Activated naive CD8-positive, alpha-beta T cell treated with anti-CD3 and anti-CD28 coated beads for 36 hours (primary cell): Measurements from ENCODE around the gene HEMGN. TPM values are rescaled to one million over a fixed set of nuclear protein-coding genes. Genes with fewer than 3 reads are reported as not detected.

Experiments
- DNase-seq: peaks from one replicate; pipeline ENCODE4 v3.0.0; 2021
- H3K27ac Mint-ChIP-seq: one replicate; pipeline ENCODE4 v1.8.0; 2022; ENCODE audit warnings: mild to moderate bottlenecking, moderate library complexity, mixed read lengths
- H3K27me3 Mint-ChIP-seq: one replicate; pipeline ENCODE4 v1.8.0; 2022; ENCODE audit warnings: mild to moderate bottlenecking, mixed read lengths
- H3K36me3 Mint-ChIP-seq: one replicate; pipeline ENCODE4 v1.8.0; 2021; ENCODE audit warnings: mild to moderate bottlenecking, mixed read lengths
- H3K4me1 Mint-ChIP-seq: one replicate; pipeline ENCODE4 v1.8.0; 2021; ENCODE audit warnings: mixed read lengths
- H3K4me3 Mint-ChIP-seq: one replicate; pipeline ENCODE4 v1.8.0; 2022; ENCODE audit warnings: mild to moderate bottlenecking, moderate library complexity, mixed read lengths
- H3K9me3 Mint-ChIP-seq: one replicate; pipeline ENCODE4 v1.8.0; 2022; ENCODE audit warnings: mixed read lengths
- total RNA-seq, 2 experiments: library from RNA; stranded (reverse); gene quantifications; one replicate each; pipeline ENCODE4 v1.2.3, GENCODE V29; 2021

The HEMGN gene
- total RNA-seq, 2 experiments from 2014 or later: 1.9 to 2.6 TPM

GRCh38 chr9:97904725-97905124, 33.2 kb downstream of the HEMGN start:
- peaks cover 29% of the 10 kb centered on the region for H3K36me3 Mint-ChIP-seq
- H3K4me3 Mint-ChIP-seq: peak overlapping the region; percentile 74
- DNase-seq: peak; percentile 50
- peaks cover 65% of the 10 kb centered on the region for H3K4me1 Mint-ChIP-seq
- peak overlapping the region; percentile 66 for H3K27ac Mint-ChIP-seq
- H3K27me3 Mint-ChIP-seq: no peaks in the 10 kb centered on the region
- H3K9me3 Mint-ChIP-seq: no peaks in the 10 kb centered on the region

- Mint-ChIP-seq H3K4me1 (peaks cover 59% of the 10 kb centered on the region), H3K4me3 (no peak overlapping the region), H3K9me3 (no peaks in the 10 kb centered on the region), H3K27me3 (no peaks in the 10 kb centered on the region), H3K36me3 (peaks cover 26% of the 10 kb centered on the region), H3K27ac (peak overlapping the region; percentile 42)
- no peak for DNase-seq
Measured at GRCh38 chr9:97903177-97903576, 34.8 kb downstream of the HEMGN start.

GRCh38 chr9:97900738-97901565, 37.0 kb downstream of the HEMGN start:
- Mint-ChIP-seq H3K9me3 (no peaks in the 10 kb centered on the region), H3K27me3 (no peaks in the 10 kb centered on the region), H3K36me3 (peaks cover 13% of the 10 kb centered on the region), H3K4me3 (no peak overlapping the region), H3K4me1 (peaks cover 44% of the 10 kb centered on the region), H3K27ac (no peak overlapping the region)
- DNase-seq: no peak

- H3K36me3 Mint-ChIP-seq: peaks cover 9% of the 10 kb centered on the region
- H3K4me1 Mint-ChIP-seq: peaks cover 39% of the 10 kb centered on the region
- no peaks in the 10 kb centered on the region for H3K27me3 Mint-ChIP-seq
- no peak overlapping the region for H3K4me3 Mint-ChIP-seq
- no peaks in the 10 kb centered on the region for H3K9me3 Mint-ChIP-seq
- H3K27ac Mint-ChIP-seq: no peak overlapping the region
- no peak for DNase-seq
Measured at GRCh38 chr9:97900103-97900737, 37.8 kb downstream of the HEMGN start.

GRCh38 chr9:97895695-97896332, 42.2 kb downstream of the HEMGN start:
- no peak overlapping the region for H3K27ac Mint-ChIP-seq
- H3K27me3 Mint-ChIP-seq: no peaks in the 10 kb centered on the region
- H3K4me1 Mint-ChIP-seq: peaks cover 9% of the 10 kb centered on the region
- peaks cover 4% of the 10 kb centered on the region for H3K9me3 Mint-ChIP-seq
- H3K36me3 Mint-ChIP-seq: peaks cover 6% of the 10 kb centered on the region
- DNase-seq: no peak
- no peak overlapping the region for H3K4me3 Mint-ChIP-seq

GRCh38 chr9:97895211-97895610, 42.8 kb downstream of the HEMGN start:
- Mint-ChIP-seq H3K4me3 (no peak overlapping the region), H3K9me3 (peaks cover 4% of the 10 kb centered on the region), H3K27ac (no peak overlapping the region), H3K4me1 (peaks cover 7% of the 10 kb centered on the region), H3K36me3 (peaks cover 6% of the 10 kb centered on the region), H3K27me3 (no peaks in the 10 kb centered on the region)
- DNase-seq: no peak

- peaks cover 9% of the 10 kb centered on the region for H3K4me1 Mint-ChIP-seq
- no peak for DNase-seq
- no peak overlapping the region for H3K27ac Mint-ChIP-seq
- peaks cover 4% of the 10 kb centered on the region for H3K9me3 Mint-ChIP-seq
- H3K27me3 Mint-ChIP-seq: no peaks in the 10 kb centered on the region
- peaks cover 6% of the 10 kb centered on the region for H3K36me3 Mint-ChIP-seq
- no peak overlapping the region for H3K4me3 Mint-ChIP-seq
Measured at GRCh38 chr9:97892421-97892820, 45.6 kb downstream of the HEMGN start.

GRCh38 chr9:97891736-97892135, 46.2 kb downstream of the HEMGN start:
- no peak for DNase-seq
- Mint-ChIP-seq H3K27ac (no peak overlapping the region), H3K4me3 (no peak overlapping the region), H3K4me1 (peaks cover 9% of the 10 kb centered on the region), H3K9me3 (peaks cover 4% of the 10 kb centered on the region), H3K27me3 (no peaks in the 10 kb centered on the region), H3K36me3 (peaks cover 6% of the 10 kb centered on the region)

GRCh38 chr9:97889941-97890887, 47.8 kb downstream of the HEMGN start:
- Mint-ChIP-seq H3K9me3 (peaks cover 4% of the 10 kb centered on the region), H3K4me1 (peaks cover 9% of the 10 kb centered on the region)

GRCh38 chr9:97880336-97880735, 57.6 kb downstream of the HEMGN start:
- no peaks in the 10 kb centered on the region for H3K36me3 Mint-ChIP-seq
- H3K4me3 Mint-ChIP-seq: no peak overlapping the region
- H3K4me1 Mint-ChIP-seq: no peaks in the 10 kb centered on the region
- no peaks in the 10 kb centered on the region for H3K27me3 Mint-ChIP-seq
- no peak overlapping the region for H3K27ac Mint-ChIP-seq
- no peaks in the 10 kb centered on the region for H3K9me3 Mint-ChIP-seq
- DNase-seq: no peak

More at GRCh38 chr9:97889941-97890887, 47.8 kb downstream of the HEMGN start:
- Mint-ChIP-seq H3K27me3 (no peaks in the 10 kb centered on the region), H3K4me3 (no peak overlapping the region), H3K36me3 (peaks cover 6% of the 10 kb centered on the region), H3K27ac (no peak overlapping the region)
- peak; percentile 55 for DNase-seq

Other genes starting within 250 kb of the HEMGN start
- 10 to 100 TPM; 12.6 to 14.4 TPM for gene XPA, start 240.8 kb downstream of the HEMGN start, total RNA-seq
- gene FOXE1, start 84.9 kb downstream of the HEMGN start, total RNA-seq: not detected
- 10 to 100 TPM; 17.7 to 18.1 TPM for gene TRMO, start 15.7 kb downstream of the HEMGN start, total RNA-seq
- gene ANP32B, start 45.2 kb upstream of the HEMGN start, total RNA-seq: 100 to 1,000 TPM; 397 to 405 TPM
- gene NANS, start 118.6 kb upstream of the HEMGN start, total RNA-seq: 10 to 100 TPM; 46.1 to 47.4 TPM
- gene TRIM14, start 181.1 kb upstream of the HEMGN start, total RNA-seq: 10 to 100 TPM; 45.2 to 47.4 TPM